HepG2 (cell line): ENCODE measurements around the gene C20orf144. TPM values are rescaled to one million over a fixed set of nuclear protein-coding genes. Genes with fewer than 3 reads are reported as not detected.

Source experiments
- EHMT2 ChIP-seq: fragments of 200-600 bp; sonication (generic); IDR thresholded peaks from 2 replicates; pipeline ENCODE4 v1.7.0; 2017; ENCODE audit warnings: antibody characterized with exemption, low read depth, low read length, borderline replicate concordance
- EP300 ChIP-seq, 3 experiments: sonication (generic) in 1 of 3; formaldehyde crosslinking in 1 of 3; IDR thresholded peaks; 2 replicates each; pipeline versions ENCODE4 v1.5.1 to v1.6.1; 2011 to 2020; ENCODE audit warnings: low read depth in 2 of 3, low read length in 2 of 3, borderline replicate concordance in 1 of 3, improper control_type of control experiment in 1 of 3, mild to moderate bottlenecking in 1 of 3, missing genetic modification reagents in 1 of 3, moderate library complexity in 1 of 3
- FOSL1 ChIP-seq: sonication (generic); formaldehyde crosslinking; IDR thresholded peaks from 2 replicates; pipeline ENCODE4 v1.9.0; 2021; ENCODE audit warnings: missing genetic modification reagents, borderline replicate concordance
- FOXK2 ChIP-seq: fragments of 450-650 bp; IDR thresholded peaks from 2 replicates; pipeline ENCODE4 v1.6.1; 2016
- HOXA9 ChIP-seq: sonication (generic); formaldehyde crosslinking; IDR thresholded peaks from 2 replicates; pipeline ENCODE4 v1.8.1; 2022; ENCODE audit warnings: missing genetic modification reagents, mild to moderate bottlenecking, moderate library complexity, borderline replicate concordance
- NFIB ChIP-seq: sonication (generic); formaldehyde crosslinking; IDR thresholded peaks from 2 replicates; pipeline ENCODE4 v1.9.0; 2021; ENCODE audit warnings: missing genetic modification reagents, mild to moderate bottlenecking, borderline replicate concordance
- NR1H2 ChIP-seq: sonication (generic); formaldehyde crosslinking; IDR thresholded peaks from 2 replicates; pipeline ENCODE4 v1.8.1; 2022; ENCODE audit warnings: low read depth, missing genetic modification reagents, borderline replicate concordance
- PLRG1 ChIP-seq: fragments of 450-650 bp; conservative IDR thresholded peaks from 2 replicates; pipeline ENCODE4 v1.6.1; 2016
- SAFB2 ChIP-seq: sonication (generic); formaldehyde crosslinking; IDR thresholded peaks from 2 replicates; pipeline ENCODE4 v1.5.1; 2020; ENCODE audit warnings: missing genetic modification reagents, low read depth, mild to moderate bottlenecking, borderline replicate concordance
- SRSF9 ChIP-seq: fragments of 200-400 bp; formaldehyde crosslinking; IDR thresholded peaks from 2 replicates; pipeline ENCODE4 v1.6.1; 2018; ENCODE audit warnings: borderline replicate concordance, mild to moderate bottlenecking, low read depth, low read length; ENCODE audit not compliant: insufficient read depth, poor library complexity, severe bottlenecking
- STAT5B ChIP-seq: sonication (generic); formaldehyde crosslinking; IDR thresholded peaks from 2 replicates; pipeline ENCODE4 v1.4.0; 2020; ENCODE audit warnings: missing genetic modification reagents
- TFDP1 ChIP-seq: IDR thresholded peaks from 2 replicates; pipeline ENCODE4 v1.6.1; 2016; ENCODE audit warnings: missing compliant biosample characterization, missing genetic modification reagents, borderline replicate concordance
- XRCC5 ChIP-seq: fragments of 200-400 bp; formaldehyde crosslinking; optimal IDR thresholded peaks from 2 replicates; pipeline ENCODE3; 2017; ENCODE audit warnings: mild to moderate bottlenecking, low read length
- ZBTB49 ChIP-seq: sonication (generic); formaldehyde crosslinking; IDR thresholded peaks from 2 replicates; pipeline ENCODE4 v1.4.0; 2020; ENCODE audit warnings: missing genetic modification reagents, borderline replicate concordance
- ZNF234 ChIP-seq: sonication (generic); formaldehyde crosslinking; conservative IDR thresholded peaks from 2 replicates; pipeline ENCODE4 v1.5.1; 2020; ENCODE audit warnings: mild to moderate bottlenecking, missing genetic modification reagents
- ZNF432 ChIP-seq: sonication (generic); formaldehyde crosslinking; IDR thresholded peaks from 2 replicates; pipeline ENCODE4 v1.5.0; 2020; ENCODE audit warnings: missing genetic modification reagents, mild to moderate bottlenecking, borderline replicate concordance
- ZNF672 ChIP-seq: sonication (generic); formaldehyde crosslinking; IDR thresholded peaks from 2 replicates; pipeline ENCODE4 v1.8.1; 2022; ENCODE audit warnings: missing genetic modification reagents
- ZNF724P ChIP-seq: sonication (generic); formaldehyde crosslinking; IDR thresholded peaks from 2 replicates; pipeline ENCODE4 v1.8.0; 2022; ENCODE audit warnings: missing genetic modification reagents, borderline replicate concordance
- polyA plus RNA-seq, 8 experiments: library from polyadenylated mRNA; depleted of rRNA in 3 of 8; stranded (reverse) in 7 of 8; unstranded in 1 of 8; fragments of >200 nt; fragmentation: Illumina TruSeq in 4 of 8; extraction: Trizol in 4 of 8; gene quantifications; 2 replicates each; pipeline versions ENCODE4 v1.2.1 to v1.2.3, GENCODE V29; 2011 to 2016; ENCODE audit warnings: low read depth in 4 of 8, missing spikeins in 1 of 8, mixed read lengths in 1 of 8; ENCODE audit not compliant: insufficient read depth in 1 of 8
- total RNA-seq, 5 experiments: library from RNA; depleted of rRNA; stranded (reverse); fragments of >200 nt; fragmentation: Illumina TruSeq; extraction: Trizol; gene quantifications; 2 replicates each; pipeline ENCODE4 v1.2.3, GENCODE V29; 2016; ENCODE audit warnings: low read depth in 1 of 5
- TF ChIP-seq, protein P1 (sequence below): IDR thresholded peaks from 2 replicates; pipeline ENCODE4 v1.6.1; 2016; ENCODE audit warnings: missing biosample characterization, missing genetic modification reagents, low read depth
- TF ChIP-seq, protein P2 (sequence below): sonication (generic); formaldehyde crosslinking; IDR thresholded peaks from 2 replicates; pipeline ENCODE4 v1.4.0; 2020; ENCODE audit warnings: missing genetic modification reagents

C20orf144 gene
- total and polyA plus RNA-seq, 2 of the 13 experiments (the other 11 are each of a cell fraction or from before 2014, with no cell fraction given) = 0.09 to 0.16 TPM

- TF ChIP-seq SRSF9 (no peak), PLRG1 (no peak), HOXA9 (CRISPR knock-in tag) (no peak), ZBTB49 (CRISPR knock-in tag) (no peak), ZNF672 (CRISPR knock-in tag) (no peak), STAT5B (CRISPR knock-in tag) (no peak), FOXK2 (no peak), XRCC5 (peak; percentile 91), EHMT2 (no peak), EP300 (IDR thresholded peaks at IDR 0.05; ENCODE audit: low read depth in 2 of 2, low read length in 2 of 2) (no peak), EP300 (CRISPR knock-in tag; IDR thresholded peaks at IDR 0.05; ENCODE audit: borderline replicate concordance) (no peak), SAFB2 (CRISPR knock-in tag) (no peak; the same call in 1 of the 2 replicates), ZNF724P (CRISPR knock-in tag) (0 out of 2 replicates have a peak, but pooled peaks have one; percentile 70), ZNF432 (CRISPR knock-in tag) (no peak), NR1H2 (CRISPR knock-in tag) (no peak), NFIB (CRISPR knock-in tag) (no peak), ZNF234 (CRISPR knock-in tag) (no peak), FOSL1 (CRISPR knock-in tag) (no peak), TFDP1 (CRISPR knock-in tag) (peak; percentile 22; the same call in 1 of the 2 replicates)
- TF ChIP-seq, protein P1, sequence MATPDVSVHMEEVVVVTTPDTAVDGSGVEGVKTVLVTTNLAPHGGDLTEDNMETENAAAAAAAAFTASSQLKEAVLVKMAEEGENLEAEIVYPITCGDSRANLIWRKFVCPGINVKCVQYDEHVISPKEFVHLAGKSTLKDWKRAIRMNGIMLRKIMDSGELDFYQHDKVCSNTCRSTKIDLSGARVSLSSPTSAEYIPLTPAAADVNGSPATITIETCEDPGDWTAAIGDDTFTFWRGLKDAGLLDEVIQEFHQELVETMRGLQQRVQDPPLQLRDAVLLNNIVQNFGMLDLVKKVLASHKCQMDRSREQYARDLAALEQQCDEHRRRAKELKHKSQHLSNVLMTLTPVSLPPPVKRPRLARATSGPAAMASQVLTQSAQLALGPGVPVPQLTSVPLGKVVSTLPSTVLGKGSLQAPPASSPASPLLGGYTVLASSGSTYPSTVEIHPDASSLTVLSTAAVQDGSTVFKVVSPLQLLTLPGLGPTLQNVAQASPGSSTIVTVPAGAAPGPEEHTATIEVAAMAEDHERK (CRISPR knock-in tag) = no peak
- TF ChIP-seq, protein P2, sequence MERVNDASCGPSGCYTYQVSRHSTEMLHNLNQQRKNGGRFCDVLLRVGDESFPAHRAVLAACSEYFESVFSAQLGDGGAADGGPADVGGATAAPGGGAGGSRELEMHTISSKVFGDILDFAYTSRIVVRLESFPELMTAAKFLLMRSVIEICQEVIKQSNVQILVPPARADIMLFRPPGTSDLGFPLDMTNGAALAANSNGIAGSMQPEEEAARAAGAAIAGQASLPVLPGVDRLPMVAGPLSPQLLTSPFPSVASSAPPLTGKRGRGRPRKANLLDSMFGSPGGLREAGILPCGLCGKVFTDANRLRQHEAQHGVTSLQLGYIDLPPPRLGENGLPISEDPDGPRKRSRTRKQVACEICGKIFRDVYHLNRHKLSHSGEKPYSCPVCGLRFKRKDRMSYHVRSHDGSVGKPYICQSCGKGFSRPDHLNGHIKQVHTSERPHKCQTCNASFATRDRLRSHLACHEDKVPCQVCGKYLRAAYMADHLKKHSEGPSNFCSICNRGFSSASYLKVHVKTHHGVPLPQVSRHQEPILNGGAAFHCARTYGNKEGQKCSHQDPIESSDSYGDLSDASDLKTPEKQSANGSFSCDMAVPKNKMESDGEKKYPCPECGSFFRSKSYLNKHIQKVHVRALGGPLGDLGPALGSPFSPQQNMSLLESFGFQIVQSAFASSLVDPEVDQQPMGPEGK (CRISPR knock-in tag) = peak; percentile 48; the same call in 1 of the 2 replicates
Measured at GRCh38 chr20:33653218-33653899, 8.8 kb upstream of the C20orf144 start (continued).
